D721Med (cell line): ENCODE measurements around the gene HS2ST1.

ENCODE experiments used
- DNase-seq: peaks from one replicate; pipeline ENCODE4 v3.0.0; 2011; ENCODE audit warnings: low spot score; ENCODE audit not compliant: insufficient read length
- FAIRE-seq: peaks from 2 replicates; lab custom pipeline; 2011; peaks lifted over from hg19 to GRCh38; lab: Jason Lieb, UNC
- TF ChIP-seq, protein P1 (sequence below): IDR thresholded peaks from 2 replicates; pipeline ENCODE4 v1.5.1; 2012; ENCODE audit warnings: mild to moderate bottlenecking, control low read depth; ENCODE audit not compliant: insufficient read depth; ENCODE audit errors: missing control alignments

The HS2ST1 gene

DNA sequence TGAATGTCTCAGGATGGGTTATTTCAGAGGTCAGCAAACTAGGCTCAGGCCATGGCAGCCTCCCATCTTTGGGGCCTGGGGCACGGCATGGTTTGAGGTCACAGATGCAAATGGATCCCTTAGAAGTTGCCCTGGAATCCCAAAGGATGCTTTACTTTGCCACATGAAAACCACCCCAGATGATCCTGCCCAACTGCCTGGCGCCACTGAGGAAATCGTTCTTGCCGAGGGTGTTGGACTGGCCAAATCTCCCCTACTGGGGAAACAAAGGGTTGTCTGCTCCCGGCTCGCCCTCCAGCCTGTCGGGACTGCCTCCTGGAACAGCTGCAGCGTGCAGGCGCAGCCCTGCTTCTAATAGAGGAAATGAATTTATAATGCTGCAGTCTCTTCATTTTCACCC lies 241.2 kb downstream of the HS2ST1 start:
- TF ChIP-seq, protein P1, sequence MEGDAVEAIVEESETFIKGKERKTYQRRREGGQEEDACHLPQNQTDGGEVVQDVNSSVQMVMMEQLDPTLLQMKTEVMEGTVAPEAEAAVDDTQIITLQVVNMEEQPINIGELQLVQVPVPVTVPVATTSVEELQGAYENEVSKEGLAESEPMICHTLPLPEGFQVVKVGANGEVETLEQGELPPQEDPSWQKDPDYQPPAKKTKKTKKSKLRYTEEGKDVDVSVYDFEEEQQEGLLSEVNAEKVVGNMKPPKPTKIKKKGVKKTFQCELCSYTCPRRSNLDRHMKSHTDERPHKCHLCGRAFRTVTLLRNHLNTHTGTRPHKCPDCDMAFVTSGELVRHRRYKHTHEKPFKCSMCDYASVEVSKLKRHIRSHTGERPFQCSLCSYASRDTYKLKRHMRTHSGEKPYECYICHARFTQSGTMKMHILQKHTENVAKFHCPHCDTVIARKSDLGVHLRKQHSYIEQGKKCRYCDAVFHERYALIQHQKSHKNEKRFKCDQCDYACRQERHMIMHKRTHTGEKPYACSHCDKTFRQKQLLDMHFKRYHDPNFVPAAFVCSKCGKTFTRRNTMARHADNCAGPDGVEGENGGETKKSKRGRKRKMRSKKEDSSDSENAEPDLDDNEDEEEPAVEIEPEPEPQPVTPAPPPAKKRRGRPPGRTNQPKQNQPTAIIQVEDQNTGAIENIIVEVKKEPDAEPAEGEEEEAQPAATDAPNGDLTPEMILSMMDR, result no peak
- no peak for FAIRE-seq
- DNase-seq, result no peak

DNA sequence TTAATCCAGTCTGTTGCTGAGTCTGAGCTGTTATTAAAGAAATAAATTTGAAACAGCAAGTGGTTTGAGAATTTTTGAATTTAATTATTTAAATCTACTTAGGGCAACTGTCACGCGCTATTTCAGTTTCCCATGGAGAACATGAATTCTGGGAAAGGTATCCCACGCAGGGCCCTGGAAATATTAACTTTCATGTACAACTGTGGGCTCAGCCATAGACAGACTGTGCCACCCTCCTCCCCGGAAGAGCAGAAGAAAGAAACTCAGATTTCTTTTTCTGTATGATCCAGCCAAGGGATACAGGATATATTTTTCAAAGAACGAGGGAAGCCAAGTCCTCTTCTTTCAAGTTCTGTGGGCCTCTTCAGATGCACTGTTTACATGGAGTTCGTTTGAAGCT lies 241.7 kb downstream of the HS2ST1 start:
- TF ChIP-seq, protein P1, result no peak
- FAIRE-seq (no peak), DNase-seq (no peak)

DNA sequence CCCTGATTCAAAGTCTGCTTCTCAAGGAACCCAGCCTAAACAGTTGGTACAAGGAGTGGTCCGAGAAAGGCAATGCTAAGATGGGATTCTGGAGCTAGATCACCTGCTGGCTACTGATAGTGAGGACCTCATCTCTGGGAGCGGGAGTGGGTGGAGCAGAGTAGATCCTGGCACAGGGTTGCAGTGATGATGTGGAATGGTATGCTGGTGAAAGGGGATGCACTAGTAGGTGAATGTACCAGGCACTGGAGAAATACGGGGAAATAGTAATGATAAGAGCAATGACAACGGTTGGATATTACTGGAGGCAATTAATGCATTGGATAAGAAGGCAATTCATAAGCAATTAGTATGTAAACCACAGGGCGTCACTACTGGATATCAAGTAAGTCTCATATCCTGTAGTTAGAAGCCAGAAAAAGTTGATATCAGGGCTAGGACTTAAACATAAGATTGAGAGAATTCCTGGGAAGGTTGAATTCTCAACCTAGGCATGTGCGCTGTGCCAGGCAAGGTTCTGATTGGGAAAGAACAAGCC lies 245.0 kb downstream of the HS2ST1 start:
- no peak for FAIRE-seq
- TF ChIP-seq, protein P1, result no peak
- no peak for DNase-seq
